KMS-11 (cell line): ENCODE results near the gene LSM14B.
"Not testable (repeated sequence)": the region's sequence is repeated elsewhere in the genome, so short reads cannot be mapped to it uniquely, and the experiment has no call there.

Experiments used
- H2AFZ ChIP-seq: fragments of 200-600 bp; sonication (generic); 2 replicates; pipeline ENCODE4 v1.6.1; 2016; ENCODE audit warnings: antibody characterized with exemption, mixed run types, low read depth
- H3K27ac ChIP-seq: fragments of 200-600 bp; sonication (generic); 2 replicates; pipeline ENCODE4 v1.6.1; 2016; ENCODE audit warnings: mild to moderate bottlenecking, mixed run types
- H3K27me3 ChIP-seq: fragments of 200-600 bp; sonication (generic); 2 replicates; pipeline ENCODE4 v1.6.1; 2017; ENCODE audit warnings: mild to moderate bottlenecking, low read depth, mixed run types, moderate library complexity; ENCODE audit not compliant: insufficient read depth
- H3K36me3 ChIP-seq: fragments of 200-600 bp; sonication (generic); 2 replicates; pipeline ENCODE4 v1.6.1; 2017; ENCODE audit warnings: mild to moderate bottlenecking, mixed run types; ENCODE audit not compliant: insufficient read depth
- H3K4me1 ChIP-seq: fragments of 200-600 bp; sonication (generic); 2 replicates; pipeline ENCODE4 v1.6.1; 2016; ENCODE audit warnings: mild to moderate bottlenecking, low read depth, mixed run types; ENCODE audit not compliant: poor library complexity, severe bottlenecking
- H3K4me2 ChIP-seq: fragments of 200-600 bp; sonication (generic); 2 replicates; pipeline ENCODE4 v1.7.0; 2016; ENCODE audit warnings: mild to moderate bottlenecking, mixed run types
- H3K4me3 ChIP-seq: fragments of 200-600 bp; sonication (generic); IDR thresholded peaks from 2 replicates; pipeline ENCODE4 v1.6.1; 2017; ENCODE audit warnings: low read depth, low read length, mixed read lengths; ENCODE audit not compliant: insufficient read depth
- H3K79me2 ChIP-seq: fragments of 200-600 bp; sonication (generic); 2 replicates; pipeline ENCODE4 v1.6.1; 2016; ENCODE audit warnings: low read depth, mixed run types; ENCODE audit not compliant: insufficient read depth
- H3K9ac ChIP-seq: fragments of 200-600 bp; sonication (generic); 2 replicates; pipeline ENCODE4 v1.6.1; 2016; ENCODE audit warnings: mild to moderate bottlenecking, mixed run types
- H4K20me1 ChIP-seq: fragments of 200-600 bp; sonication (generic); 2 replicates; pipeline ENCODE4 v1.6.1; 2016; ENCODE audit warnings: mild to moderate bottlenecking, mixed run types; ENCODE audit not compliant: insufficient read depth
- TF ChIP-seq, protein P1 (sequence below): fragments of 200-600 bp; sonication (generic); conservative IDR thresholded peaks from 2 replicates; pipeline ENCODE4 v1.6.1; 2017; ENCODE audit warnings: low read depth, mild to moderate bottlenecking, antibody characterized with exemption, low read length, moderate library complexity, mixed read lengths

Gene LSM14B

GRCh38 chr20:62083312-62083711 is 39.0 kb upstream of the LSM14B start:
- peaks cover 32% of the 10 kb centered on the region; the same call in 1 of the 2 replicates for H3K27me3 ChIP-seq
- H4K20me1 ChIP-seq, result no peaks in the 10 kb centered on the region
- H2AFZ ChIP-seq, result no peak overlapping the region
- TF ChIP-seq, protein P1, sequence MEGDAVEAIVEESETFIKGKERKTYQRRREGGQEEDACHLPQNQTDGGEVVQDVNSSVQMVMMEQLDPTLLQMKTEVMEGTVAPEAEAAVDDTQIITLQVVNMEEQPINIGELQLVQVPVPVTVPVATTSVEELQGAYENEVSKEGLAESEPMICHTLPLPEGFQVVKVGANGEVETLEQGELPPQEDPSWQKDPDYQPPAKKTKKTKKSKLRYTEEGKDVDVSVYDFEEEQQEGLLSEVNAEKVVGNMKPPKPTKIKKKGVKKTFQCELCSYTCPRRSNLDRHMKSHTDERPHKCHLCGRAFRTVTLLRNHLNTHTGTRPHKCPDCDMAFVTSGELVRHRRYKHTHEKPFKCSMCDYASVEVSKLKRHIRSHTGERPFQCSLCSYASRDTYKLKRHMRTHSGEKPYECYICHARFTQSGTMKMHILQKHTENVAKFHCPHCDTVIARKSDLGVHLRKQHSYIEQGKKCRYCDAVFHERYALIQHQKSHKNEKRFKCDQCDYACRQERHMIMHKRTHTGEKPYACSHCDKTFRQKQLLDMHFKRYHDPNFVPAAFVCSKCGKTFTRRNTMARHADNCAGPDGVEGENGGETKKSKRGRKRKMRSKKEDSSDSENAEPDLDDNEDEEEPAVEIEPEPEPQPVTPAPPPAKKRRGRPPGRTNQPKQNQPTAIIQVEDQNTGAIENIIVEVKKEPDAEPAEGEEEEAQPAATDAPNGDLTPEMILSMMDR, result no peak
- H3K4me2 ChIP-seq, result no peak overlapping the region
- H3K36me3 ChIP-seq, result no peaks in the 10 kb centered on the region
- H3K27ac ChIP-seq, result no peak overlapping the region
- H3K9ac ChIP-seq, result no peak overlapping the region
- H3K4me3 ChIP-seq, result no peak overlapping the region
- no peaks in the 10 kb centered on the region for H3K79me2 ChIP-seq
- H3K4me1 ChIP-seq, result no peaks in the 10 kb centered on the region

- not testable (repeated sequence) for H2AFZ ChIP-seq, H4K20me1 ChIP-seq, H3K79me2 ChIP-seq, H3K27ac ChIP-seq, H3K36me3 ChIP-seq, H3K4me2 ChIP-seq, H3K4me3 ChIP-seq, H3K9ac ChIP-seq, H3K4me1 ChIP-seq
- peaks cover 34% of the 10 kb centered on the region; the same call in 1 of the 2 replicates for H3K27me3 ChIP-seq
These were observed 38.1 kb upstream of the LSM14B start for GRCh38 chr20:62084224-62084623.

DNA sequence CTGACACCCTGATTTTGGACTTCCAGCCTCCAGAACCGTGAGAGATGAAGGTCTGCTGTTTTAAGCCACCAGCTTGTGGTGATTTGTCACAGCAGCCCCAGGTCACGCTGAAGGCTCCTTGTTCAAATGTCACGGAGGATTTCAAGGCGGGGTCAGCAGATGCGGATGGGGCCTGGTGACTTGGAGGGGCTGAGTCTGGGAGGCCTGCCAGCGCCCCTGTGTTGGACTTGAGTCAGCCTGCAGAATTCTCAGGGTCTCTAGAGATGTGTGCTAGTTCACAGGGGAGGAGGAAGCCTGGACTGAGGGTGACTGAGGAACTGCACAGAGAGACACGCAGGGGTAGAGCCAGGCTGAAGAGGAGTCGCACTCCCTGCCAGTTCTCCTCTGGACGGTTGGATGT is 37.1 kb upstream of the LSM14B start:
- H3K36me3 ChIP-seq, result no peaks in the 10 kb centered on the region
- no peaks in the 10 kb centered on the region for H3K4me1 ChIP-seq
- peaks cover 40% of the 10 kb centered on the region; the same call in 1 of the 2 replicates for H3K27me3 ChIP-seq
- H3K9ac ChIP-seq, result no peak overlapping the region
- no peak overlapping the region for H3K27ac ChIP-seq
- no peak overlapping the region for H2AFZ ChIP-seq
- H3K79me2 ChIP-seq, result no peaks in the 10 kb centered on the region
- TF ChIP-seq, protein P1, result no peak
- H3K4me3 ChIP-seq, result no peak overlapping the region
- H4K20me1 ChIP-seq, result no peaks in the 10 kb centered on the region
- no peak overlapping the region for H3K4me2 ChIP-seq

- Histone ChIP-seq H3K79me2 (no peaks in the 10 kb centered on the region), H3K4me2 (no peak overlapping the region), H4K20me1 (no peaks in the 10 kb centered on the region), H3K27ac (no peak overlapping the region), H3K4me3 (no peak overlapping the region), H3K4me1 (no peaks in the 10 kb centered on the region), H3K9ac (no peak overlapping the region), H2AFZ (no peak overlapping the region), H3K27me3 (peaks cover 52% of the 10 kb centered on the region; the same call in 1 of the 2 replicates), H3K36me3 (no peaks in the 10 kb centered on the region)
- TF ChIP-seq, protein P1, result no peak
These were observed 35.0 kb upstream of the LSM14B start for GRCh38 chr20:62087227-62087626.

GRCh38 chr20:62087632-62088031 is 34.6 kb upstream of the LSM14B start:
- Histone ChIP-seq H3K4me2 (no peak overlapping the region), H3K27ac (no peak overlapping the region), H3K36me3 (no peaks in the 10 kb centered on the region), H3K79me2 (no peaks in the 10 kb centered on the region), H3K27me3 (peaks cover 54% of the 10 kb centered on the region; the same call in 1 of the 2 replicates), H3K4me1 (no peaks in the 10 kb centered on the region), H2AFZ (no peak overlapping the region), H4K20me1 (no peaks in the 10 kb centered on the region), H3K4me3 (no peak overlapping the region), H3K9ac (no peak overlapping the region)
- TF ChIP-seq, protein P1, result no peak
